Skeletal muscle tissue (tissue), 1 donor: Measurements from ENCODE around the gene LGR5. TPM values are rescaled to one million over a fixed set of nuclear protein-coding genes. Genes with fewer than 3 reads are reported as not detected.

ENCODE experiments used
- total RNA-seq: library from RNA; depleted of rRNA; stranded (reverse); fragments of >200 nt; gene quantifications from one replicate; pipeline ENCODE4 v1.2.3, GENCODE V29; 2014

The LGR5 gene
- total RNA-seq, 1 donor from 2014 or later: 4.7 TPM

Other genes with a start within 250 kb of the LGR5 start
- 25.1 TPM for gene ZFC3H1, start 224.1 kb downstream of the LGR5 start, total RNA-seq
- gene THAP2, start 224.5 kb downstream of the LGR5 start, total RNA-seq: 5.2 TPM
- 36.0 TPM for gene TMEM19, start 246.3 kb downstream of the LGR5 start, total RNA-seq